K562 (cell line): ENCODE measurements around the gene SLC25A17. TPM values are rescaled to one million over a fixed set of nuclear protein-coding genes. Genes with fewer than 3 reads are reported as not detected.

Source experiments
- BHLHE40 ChIP-seq: IDR thresholded peaks from 2 replicates; pipeline ENCODE4 v1.6.1; 2011; ENCODE audit warnings: low read length, improper control_type of control experiment
- CEBPB ChIP-seq: fragments of 450-650 bp; IDR thresholded peaks from 2 replicates; pipeline ENCODE4 v1.6.1; 2016; ENCODE audit warnings: missing genetic modification characterization, missing compliant biosample characterization
- DNMT1 ChIP-seq: fragments of 450-650 bp; IDR thresholded peaks from 2 replicates; pipeline ENCODE4 v1.6.1; 2016; ENCODE audit warnings: antibody characterized with exemption, mild to moderate bottlenecking
- HSF4 ChIP-seq: fragments of 250-450 bp; sonication (Bioruptor Pico); IDR thresholded peaks from 2 replicates; pipeline ENCODE4 v2.1.2; 2022; ENCODE audit warnings: mild to moderate bottlenecking, moderate library complexity, borderline replicate concordance
- ILK ChIP-seq: fragments of 450-650 bp; IDR thresholded peaks from 2 replicates; pipeline ENCODE4 v1.6.1; 2016; ENCODE audit warnings: missing genetic modification characterization, low read depth, mild to moderate bottlenecking, missing compliant biosample characterization, moderate library complexity, borderline replicate concordance
- KDM1A ChIP-seq, 2 experiments: fragments of 450-650 bp; IDR thresholded peaks; 2 replicates each; pipeline ENCODE4 v1.6.1; 2016; ENCODE audit warnings: mild to moderate bottlenecking in 2 of 2
- MLX ChIP-seq, 2 experiments: fragments of 450-650 bp in 1 of 2; sonication (generic) in 1 of 2; formaldehyde crosslinking; conservative IDR thresholded peaks; 2 replicates each; pipeline versions ENCODE4 v1.4.0 to v1.8.1; 2020 to 2022; ENCODE audit warnings: mild to moderate bottlenecking in 1 of 2, missing genetic modification reagents in 1 of 2
- PPARD ChIP-seq: fragments of 250-450 bp; sonication (Bioruptor Pico); IDR thresholded peaks from 2 replicates; pipeline ENCODE4 v1.8.0; 2022; ENCODE audit warnings: inconsistent platforms, mild to moderate bottlenecking, moderate library complexity
- PRDM10 ChIP-seq: fragments of 450-650 bp; IDR thresholded peaks from 2 replicates; pipeline ENCODE4 v1.6.1; 2018; ENCODE audit not compliant: partially characterized antibody
- SMARCE1 ChIP-seq: fragments of 450-650 bp; IDR thresholded peaks from 2 replicates; pipeline ENCODE4 v1.7.1; 2016; ENCODE audit warnings: mild to moderate bottlenecking
- SRSF9 ChIP-seq: fragments of 200-400 bp; formaldehyde crosslinking; IDR thresholded peaks from 2 replicates; pipeline ENCODE4 v1.6.1; 2017; ENCODE audit warnings: low read depth, low read length, borderline replicate concordance
- ZNF134 ChIP-seq: fragments of 250-450 bp; sonication (Bioruptor Pico); conservative IDR thresholded peaks from 2 replicates; pipeline ENCODE4 v1.4.0; 2020
- ZNF445 ChIP-seq: fragments of 250-450 bp; sonication (Bioruptor Pico); IDR thresholded peaks from 2 replicates; pipeline ENCODE4 v1.4.0; 2020; ENCODE audit warnings: low read depth, mild to moderate bottlenecking, moderate library complexity
- ZNF644 ChIP-seq: fragments of 200-800 bp; sonication (Bioruptor generic); IDR thresholded peaks from 2 replicates; pipeline ENCODE4 v1.6.1; 2016; ENCODE audit warnings: low read depth, missing genetic modification characterization, missing compliant biosample characterization
- ZNF778 ChIP-seq: fragments of 450-650 bp; formaldehyde crosslinking; IDR thresholded peaks from 2 replicates; pipeline ENCODE4 v1.4.0; 2020; ENCODE audit warnings: mild to moderate bottlenecking, moderate library complexity
- ZNF780A ChIP-seq: fragments of 250-450 bp; sonication (Bioruptor Pico); IDR thresholded peaks from 2 replicates; pipeline ENCODE4 v1.5.0; 2021; ENCODE audit warnings: mild to moderate bottlenecking
- ZNF79 ChIP-seq: fragments of 250-450 bp; sonication (Bioruptor Pico); IDR thresholded peaks from 2 replicates; pipeline ENCODE4 v1.4.0; 2020; ENCODE audit warnings: low read depth, mild to moderate bottlenecking, moderate library complexity
- polyA plus RNA-seq, 8 experiments: library from polyadenylated mRNA; depleted of rRNA in 4 of 8; stranded (reverse) in 5 of 8; unstranded in 3 of 8; fragments of >200 nt; fragmentation: Nextera tagmentation in 2 of 8; fragmentation: Illumina TruSeq in 1 of 8; extraction: Ambion mirVana in 2 of 8; extraction: Trizol in 1 of 8; gene quantifications; 2 replicates each; pipeline versions ENCODE4 v1.2.1 to v1.2.3, GENCODE V29; 2011 to 2014; ENCODE audit warnings: inconsistent platforms in 1 of 8, missing spikeins in 1 of 8
- total RNA-seq, 7 experiments: library from RNA; depleted of rRNA in 6 of 7; stranded (reverse); fragments of >200 nt in 6 of 7; fragmentation: Illumina TruSeq in 2 of 7; extraction: Trizol in 2 of 7; gene quantifications; 2 replicates each; pipeline versions ENCODE4 v1.2.1 to v1.2.3, GENCODE V29; 2011 to 2021; ENCODE audit warnings: low replicate concordance in 1 of 7
- TF ChIP-seq, protein P1 (sequence below): fragments of 450-650 bp; IDR thresholded peaks from 2 replicates; pipeline ENCODE4 v1.6.1; 2016; ENCODE audit warnings: borderline replicate concordance
- TF ChIP-seq, protein P2 (sequence below): sonication (generic); formaldehyde crosslinking; IDR thresholded peaks from 2 replicates; pipeline ENCODE4 v1.8.1; 2023; ENCODE audit warnings: mild to moderate bottlenecking, missing genetic modification reagents

The SLC25A17 gene
- total and polyA plus RNA-seq, 9 of the 15 experiments (the other 6 are each of a cell fraction or from before 2014, with no cell fraction given) = 32.6 to 136 (median 56.2) TPM

- no peak for TF ChIP-seq PRDM10
- TF ChIP-seq SMARCE1 = 0 out of 2 replicates have a peak, but pooled peaks have one; percentile 9
- no peak for TF ChIP-seq ZNF780A (CRISPR knock-in tag)
- TF ChIP-seq, protein P1, sequence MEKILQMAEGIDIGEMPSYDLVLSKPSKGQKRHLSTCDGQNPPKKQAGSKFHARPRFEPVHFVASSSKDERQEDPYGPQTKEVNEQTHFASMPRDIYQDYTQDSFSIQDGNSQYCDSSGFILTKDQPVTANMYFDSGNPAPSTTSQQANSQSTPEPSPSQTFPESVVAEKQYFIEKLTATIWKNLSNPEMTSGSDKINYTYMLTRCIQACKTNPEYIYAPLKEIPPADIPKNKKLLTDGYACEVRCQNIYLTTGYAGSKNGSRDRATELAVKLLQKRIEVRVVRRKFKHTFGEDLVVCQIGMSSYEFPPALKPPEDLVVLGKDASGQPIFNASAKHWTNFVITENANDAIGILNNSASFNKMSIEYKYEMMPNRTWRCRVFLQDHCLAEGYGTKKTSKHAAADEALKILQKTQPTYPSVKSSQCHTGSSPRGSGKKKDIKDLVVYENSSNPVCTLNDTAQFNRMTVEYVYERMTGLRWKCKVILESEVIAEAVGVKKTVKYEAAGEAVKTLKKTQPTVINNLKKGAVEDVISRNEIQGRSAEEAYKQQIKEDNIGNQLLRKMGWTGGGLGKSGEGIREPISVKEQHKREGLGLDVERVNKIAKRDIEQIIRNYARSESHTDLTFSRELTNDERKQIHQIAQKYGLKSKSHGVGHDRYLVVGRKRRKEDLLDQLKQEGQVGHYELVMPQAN = peak; percentile 87; the same call in 1 of the 2 replicates
- TF ChIP-seq DNMT1 = no peak
- TF ChIP-seq, protein P2, sequence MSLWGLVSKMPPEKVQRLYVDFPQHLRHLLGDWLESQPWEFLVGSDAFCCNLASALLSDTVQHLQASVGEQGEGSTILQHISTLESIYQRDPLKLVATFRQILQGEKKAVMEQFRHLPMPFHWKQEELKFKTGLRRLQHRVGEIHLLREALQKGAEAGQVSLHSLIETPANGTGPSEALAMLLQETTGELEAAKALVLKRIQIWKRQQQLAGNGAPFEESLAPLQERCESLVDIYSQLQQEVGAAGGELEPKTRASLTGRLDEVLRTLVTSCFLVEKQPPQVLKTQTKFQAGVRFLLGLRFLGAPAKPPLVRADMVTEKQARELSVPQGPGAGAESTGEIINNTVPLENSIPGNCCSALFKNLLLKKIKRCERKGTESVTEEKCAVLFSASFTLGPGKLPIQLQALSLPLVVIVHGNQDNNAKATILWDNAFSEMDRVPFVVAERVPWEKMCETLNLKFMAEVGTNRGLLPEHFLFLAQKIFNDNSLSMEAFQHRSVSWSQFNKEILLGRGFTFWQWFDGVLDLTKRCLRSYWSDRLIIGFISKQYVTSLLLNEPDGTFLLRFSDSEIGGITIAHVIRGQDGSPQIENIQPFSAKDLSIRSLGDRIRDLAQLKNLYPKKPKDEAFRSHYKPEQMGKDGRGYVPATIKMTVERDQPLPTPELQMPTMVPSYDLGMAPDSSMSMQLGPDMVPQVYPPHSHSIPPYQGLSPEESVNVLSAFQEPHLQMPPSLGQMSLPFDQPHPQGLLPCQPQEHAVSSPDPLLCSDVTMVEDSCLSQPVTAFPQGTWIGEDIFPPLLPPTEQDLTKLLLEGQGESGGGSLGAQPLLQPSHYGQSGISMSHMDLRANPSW = no peak
- TF ChIP-seq MLX (CRISPR knock-in tag; conservative IDR thresholded peaks at IDR 0.05) = no peak
- TF ChIP-seq PPARD = no peak
- TF ChIP-seq SRSF9 = no peak
- TF ChIP-seq CEBPB (tag) = no peak
- TF ChIP-seq BHLHE40 = peak; percentile 78
- TF ChIP-seq KDM1A (IDR thresholded peaks at IDR 0.05) = no peak
- TF ChIP-seq ZNF445 (CRISPR knock-in tag) = no peak
- no peak for TF ChIP-seq ZNF134 (CRISPR knock-in tag)
- TF ChIP-seq HSF4 (CRISPR knock-in tag) = no peak
- no peak for TF ChIP-seq ILK (tag)
- TF ChIP-seq ZNF79 (CRISPR knock-in tag) = no peak
- no peak for TF ChIP-seq ZNF644 (tag)
- TF ChIP-seq ZNF778 (CRISPR knock-in tag) = no peak
Observed at GRCh38 chr22:40818747-40819598, at the start of gene SLC25A17 (continued).
